Measurements from ENCODE around the gene VAV3. TPM values are rescaled to one million over a fixed set of nuclear protein-coding genes. Genes with fewer than 3 reads are reported as not detected.

The VAV3 gene
- total and polyA plus RNA-seq, 2 of the 8 experiments (the other 6 are each of a cell fraction or from before 2014, with no cell fraction given), result 2.9 to 7.9 TPM

GRCh38 chr1:107689159-107689558, 275.8 kb downstream of the VAV3 start:
- Histone ChIP-seq H3K23me2 (ENCODE audit: low read depth, low read length) (no peaks in the 10 kb centered on the region), H3K36me3 (ENCODE audit: control insufficient read depth in 2 of 4, insufficient read depth in 4 of 4, low read length in 3 of 4) (no peaks in the 10 kb centered on the region), H3K18ac (ENCODE audit: extremely low read depth, low read length) (no peak overlapping the region), H3K4me2 (ENCODE audit: insufficient read depth in 1 of 2, low read depth in 2 of 2, low read length in 2 of 2) (no peak overlapping the region), H3K14ac (ENCODE audit: insufficient read length) (no peak overlapping the region), H2BK20ac (ENCODE audit: low read length) (no peak overlapping the region), H3K27me3 (replicated peaks in 1 of 4; ENCODE audit: control insufficient read depth in 3 of 4, extremely low read depth in 1 of 4, insufficient read depth in 3 of 4, low read length in 3 of 4) (no peaks in the 10 kb centered on the region), H3K4ac (replicated peaks; ENCODE audit: insufficient read length, low read depth, low read length) (no peak overlapping the region), H3K79me1 (ENCODE audit: low read depth, low read length) (no peaks in the 10 kb centered on the region), H3K9ac (replicated peaks in 1 of 4; ENCODE audit: extremely low read depth in 1 of 4, low read depth in 3 of 4, low read length in 3 of 4) (no peak overlapping the region), H2BK120ac (replicated peaks; ENCODE audit: low read depth, low read length) (no peak overlapping the region), H2BK15ac (ENCODE audit: low read length) (no peak overlapping the region), H2AFZ (ENCODE audit: low read length) (no peak overlapping the region), H3K4me3 (ENCODE audit: extremely low read depth in 1 of 4, insufficient read depth in 2 of 4, low read depth in 3 of 4, low read length in 4 of 4) (no peak overlapping the region), H4K8ac (ENCODE audit: extremely low read depth, insufficient read depth, low read length) (no peak overlapping the region), H3K79me2 (ENCODE audit: control insufficient read depth in 1 of 2, insufficient read depth in 2 of 2, low read length in 2 of 2) (no peaks in the 10 kb centered on the region), H2BK5ac (ENCODE audit: low read depth, low read length) (no peak overlapping the region), H3K23ac (ENCODE audit: insufficient read length) (no peak overlapping the region), H4K20me1 (replicated peaks in 1 of 2; ENCODE audit: control insufficient read depth in 1 of 2, insufficient read depth in 2 of 2, low read length in 2 of 2) (no peaks in the 10 kb centered on the region), H3K9me3 (ENCODE audit: insufficient read depth in 2 of 2, low read depth in 1 of 2, low read length in 1 of 2) (no peaks in the 10 kb centered on the region), H3K56ac (replicated peaks; ENCODE audit: insufficient read length, low read depth, low read length) (no peak overlapping the region), H4K91ac (replicated peaks; ENCODE audit: insufficient read length, low read length) (no peak overlapping the region), H4K5ac (ENCODE audit: insufficient read length, low read depth, low read length) (no peak overlapping the region), H3K27ac (ENCODE audit: low read depth, low read length) (no peak overlapping the region), H2AK5ac (ENCODE audit: low read depth, low read length) (no peak overlapping the region), H2BK12ac (ENCODE audit: low read depth, low read length) (no peak overlapping the region), H3K4me1 (replicated peaks in 1 of 4; ENCODE audit: control insufficient read depth in 3 of 4, insufficient read depth in 4 of 4, low read length in 3 of 4) (peaks cover 0 to 3% (median 1%) of the 10 kb centered on the region in 4 experiments; a peak in 2 of 7 replicates)
- CTCF ChIA-PET (ENCODE audit: partially characterized antibody), result interaction anchor here (0.6 to 2.1 kb wide), 5 partner anchors 9 to 412 kb away, joined by 3 to 9 read pairs (median 3); no protein-coding TSS in a partner anchor
- FAIRE-seq (no peak), DNase-seq (ENCODE audit: low read depth in 1 of 2, low spot score in 2 of 2) (no peak)
- TF ChIP-seq HDAC2 (IDR thresholded peaks at IDR 0.05; ENCODE audit: borderline replicate concordance in 1 of 2, low read depth in 2 of 2, low read length in 2 of 2) (no peak), CBX8 (IDR thresholded peaks at IDR 0.05; ENCODE audit: borderline replicate concordance, low read depth, low read length) (no peak), POU5F1 (IDR thresholded peaks at IDR 0.05; ENCODE audit: low read depth, low read length) (no peak), TBP (IDR thresholded peaks at IDR 0.05; ENCODE audit: low read depth, low read length) (no peak), BACH1 (IDR thresholded peaks at IDR 0.05; ENCODE audit: low read length) (no peak), ZNF274 (IDR thresholded peaks at IDR 0.05; ENCODE audit: borderline replicate concordance, extremely low read depth, low read length) (no peak), SRF (IDR thresholded peaks at IDR 0.05; ENCODE audit: low read depth, low read length) (no peak), HDAC6 (IDR thresholded peaks at IDR 0.05; ENCODE audit: low read depth, low read length) (no peak), BRCA1 (IDR thresholded peaks at IDR 0.05; ENCODE audit: low read depth, low read length) (no peak)
- POLR2A ChIA-PET (ENCODE audit: partially characterized antibody), result interaction anchor here (0.6 kb wide), 1 partner anchor 1091 kb away, joined by 3 read pairs; no protein-coding TSS in a partner anchor
- WGBS, 2 experiments (ENCODE audit: extremely low coverage in 1 of 2, insufficient coverage in 1 of 2, insufficient read length in 1 of 2, insufficient replicate concordance in 2 of 2, low coverage in 1 of 2, low lambda C conversion rate in 2 of 2, missing lambda C conversion rate in 1 of 2), result no CpG with 5 or more reads among the region's 1 CpG
